Measurements from ENCODE around the gene IRAK1. TPM values are rescaled to one million over a fixed set of nuclear protein-coding genes. Genes with fewer than 3 reads are reported as not detected.
A peak's percentile ranks its signal among the peaks of the same experiment; 100 is the strongest.

Gene IRAK1
- total RNA-seq, 2 donors from 2014 or later = 66.7 to 148 TPM

GRCh38 chrX:154032653-154033052 lies 13.0 kb upstream of the IRAK1 start:
- Histone ChIP-seq H3K36me3 (no peaks in the 10 kb centered on the region), H3K4me3 (no peak overlapping the region), H3K4me1 (no peaks in the 10 kb centered on the region), H3K27me3 (no peaks in the 10 kb centered on the region), H3K9me3 (no peaks in the 10 kb centered on the region), H3K9ac (ENCODE audit: low read depth in 2 of 2, low read length in 2 of 2) (no peak overlapping the region), H3K27ac (no peak overlapping the region)
- intact Hi-C loops (cut with DNase I) = no loop called here
- DNase-seq = no peak
- TF ChIP-seq CTCF (IDR thresholded peaks at IDR 0.05) = no peak

GRCh38 chrX:154032160-154032559 lies 12.5 kb upstream of the IRAK1 start:
- no peak overlapping the region for H3K9ac ChIP-seq (ENCODE audit: low read depth in 2 of 2, low read length in 2 of 2)
- H3K4me3 ChIP-seq = no peak overlapping the region
- H3K4me1 ChIP-seq = no peaks in the 10 kb centered on the region
- H3K27ac ChIP-seq = no peak overlapping the region
- H3K36me3 ChIP-seq = no peaks in the 10 kb centered on the region
- no peak for DNase-seq
- intact Hi-C loops (cut with DNase I) = no loop called here
- no peak for TF ChIP-seq CTCF (IDR thresholded peaks at IDR 0.05)
- H3K9me3 ChIP-seq = no peaks in the 10 kb centered on the region
- no peaks in the 10 kb centered on the region for H3K27me3 ChIP-seq

GRCh38 chrX:154030715-154031305 lies 11.1 kb upstream of the IRAK1 start:
- intact Hi-C loops (cut with DNase I) = no loop called here
- Histone ChIP-seq H3K27me3 (no peaks in the 10 kb centered on the region), H3K27ac (no peak overlapping the region), H3K9me3 (no peaks in the 10 kb centered on the region), H3K9ac (ENCODE audit: low read depth in 2 of 2, low read length in 2 of 2) (no peak overlapping the region), H3K4me1 (no peaks in the 10 kb centered on the region), H3K4me3 (no peak overlapping the region), H3K36me3 (no peaks in the 10 kb centered on the region)
- DNase-seq = no peak
- TF ChIP-seq CTCF (IDR thresholded peaks at IDR 0.05) = no peak

GRCh38 chrX:154030266-154030665 lies 10.6 kb upstream of the IRAK1 start:
- Histone ChIP-seq H3K9me3 (no peaks in the 10 kb centered on the region), H3K36me3 (no peaks in the 10 kb centered on the region), H3K4me1 (no peaks in the 10 kb centered on the region), H3K9ac (ENCODE audit: low read depth in 2 of 2, low read length in 2 of 2) (no peak overlapping the region), H3K4me3 (no peak overlapping the region), H3K27me3 (no peaks in the 10 kb centered on the region), H3K27ac (no peak overlapping the region)
- no peak for DNase-seq
- no peak for TF ChIP-seq CTCF (IDR thresholded peaks at IDR 0.05)
- intact Hi-C loops (cut with DNase I) = no loop called here

GRCh38 chrX:154029439-154029838 lies 9.7 kb upstream of the IRAK1 start:
- TF ChIP-seq CTCF (IDR thresholded peaks at IDR 0.05) = no peak
- no peaks in the 10 kb centered on the region for H3K36me3 ChIP-seq
- no peak overlapping the region for H3K4me3 ChIP-seq
- no peak overlapping the region for H3K27ac ChIP-seq
- H3K27me3 ChIP-seq = no peaks in the 10 kb centered on the region
- intact Hi-C loops (cut with DNase I) = no loop called here
- no peaks in the 10 kb centered on the region for H3K9me3 ChIP-seq
- H3K9ac ChIP-seq (ENCODE audit: low read depth in 2 of 2, low read length in 2 of 2) = no peak overlapping the region
- DNase-seq = peak; percentile 48
- no peaks in the 10 kb centered on the region for H3K4me1 ChIP-seq

Measured in colonic mucosa (tissue), 4 donors.